SK-N-SH treated with all-trans-retinoic acid at 6 μM for 48 hours (cell line): ENCODE results near the gene ADAMTS20.
"Not testable (repeated sequence)": the region's sequence is repeated elsewhere in the genome, so short reads cannot be mapped to it uniquely, and the experiment has no call there.

Source experiments
- ATAC-seq: fragments of 200-7000 bp; cut with Tn5 transposase; 3 replicates; pipeline ENCODE4 v1.9.1; 2020; ENCODE audit warnings: mild to moderate bottlenecking, moderate library complexity
- ARNTL ChIP-seq: fragments of 450-650 bp; formaldehyde crosslinking; IDR thresholded peaks from 2 replicates; pipeline ENCODE4 v1.5.0; 2020; ENCODE audit warnings: low read depth, mild to moderate bottlenecking, moderate library complexity, borderline replicate concordance
- BACH2 ChIP-seq: fragments of 250-450 bp; sonication (Bioruptor Pico); IDR thresholded peaks from 2 replicates; pipeline ENCODE4 v1.9.0; 2021; ENCODE audit warnings: mild to moderate bottlenecking, borderline replicate concordance
- CREB5 ChIP-seq: fragments of 250-450 bp; sonication (Bioruptor Pico); IDR thresholded peaks from 2 replicates; pipeline ENCODE4 v1.5.1; 2020; ENCODE audit warnings: low read depth, mild to moderate bottlenecking, moderate library complexity
- CSDC2 ChIP-seq: fragments of 250-450 bp; sonication (Bioruptor Pico); IDR thresholded peaks from 2 replicates; pipeline ENCODE4 v1.5.0; 2020; ENCODE audit warnings: mild to moderate bottlenecking, moderate library complexity
- ESRRG ChIP-seq: fragments of 250-450 bp; sonication (Bioruptor Pico); IDR thresholded peaks from 2 replicates; pipeline ENCODE4 v1.6.1; 2021; ENCODE audit warnings: mild to moderate bottlenecking
- GLIS3 ChIP-seq: fragments of 250-450 bp; sonication (Bioruptor Pico); IDR thresholded peaks from 2 replicates; pipeline ENCODE4 v1.5.0; 2020; ENCODE audit warnings: mild to moderate bottlenecking, moderate library complexity
- OSR1 ChIP-seq: fragments of 250-450 bp; sonication (Bioruptor Pico); IDR thresholded peaks from 2 replicates; pipeline ENCODE4 v1.8.0; 2022; ENCODE audit warnings: moderate library complexity, mild to moderate bottlenecking, inconsistent platforms
- PPARA ChIP-seq: fragments of 250-450 bp; sonication (Bioruptor Pico); IDR thresholded peaks from 2 replicates; pipeline ENCODE4 v1.5.0; 2020; ENCODE audit warnings: mild to moderate bottlenecking, borderline replicate concordance
- RARB ChIP-seq: fragments of 250-450 bp; sonication (Bioruptor Pico); IDR thresholded peaks from 2 replicates; pipeline ENCODE4 v1.8.0; 2021; ENCODE audit warnings: mild to moderate bottlenecking, moderate library complexity
- TOX ChIP-seq: fragments of 250-450 bp; sonication (Bioruptor Pico); IDR thresholded peaks from 2 replicates; pipeline ENCODE4 v1.8.0; 2021; ENCODE audit warnings: mild to moderate bottlenecking, moderate library complexity, borderline replicate concordance
- ZC3H10 ChIP-seq: fragments of 250-450 bp; sonication (Bioruptor Pico); IDR thresholded peaks from 2 replicates; pipeline ENCODE4 v1.5.1; 2021; ENCODE audit warnings: mild to moderate bottlenecking, moderate library complexity
- ZFP3 ChIP-seq: fragments of 250-450 bp; sonication (Bioruptor Pico); IDR thresholded peaks from 2 replicates; pipeline ENCODE4 v1.5.0; 2020; ENCODE audit warnings: mild to moderate bottlenecking, moderate library complexity
- ZNF70 ChIP-seq: fragments of 450-650 bp; formaldehyde crosslinking; IDR thresholded peaks from 2 replicates; pipeline ENCODE4 v1.5.0; 2020; ENCODE audit warnings: mild to moderate bottlenecking, moderate library complexity
- ZNF8 ChIP-seq: fragments of 450-650 bp; formaldehyde crosslinking; IDR thresholded peaks from 2 replicates; pipeline ENCODE4 v1.5.0; 2020; ENCODE audit warnings: mild to moderate bottlenecking, moderate library complexity
- TF ChIP-seq, protein P1 (sequence below): fragments of 250-450 bp; sonication (Bioruptor Pico); IDR thresholded peaks from 2 replicates; pipeline ENCODE4 v1.8.0; 2021; ENCODE audit warnings: low read depth, mild to moderate bottlenecking, moderate library complexity, borderline replicate concordance
- TF ChIP-seq, protein P2 (sequence below): fragments of 250-450 bp; sonication (Bioruptor Pico); IDR thresholded peaks from 2 replicates; pipeline ENCODE4 v1.5.0; 2020; ENCODE audit warnings: mild to moderate bottlenecking, moderate library complexity

Gene ADAMTS20

DNA sequence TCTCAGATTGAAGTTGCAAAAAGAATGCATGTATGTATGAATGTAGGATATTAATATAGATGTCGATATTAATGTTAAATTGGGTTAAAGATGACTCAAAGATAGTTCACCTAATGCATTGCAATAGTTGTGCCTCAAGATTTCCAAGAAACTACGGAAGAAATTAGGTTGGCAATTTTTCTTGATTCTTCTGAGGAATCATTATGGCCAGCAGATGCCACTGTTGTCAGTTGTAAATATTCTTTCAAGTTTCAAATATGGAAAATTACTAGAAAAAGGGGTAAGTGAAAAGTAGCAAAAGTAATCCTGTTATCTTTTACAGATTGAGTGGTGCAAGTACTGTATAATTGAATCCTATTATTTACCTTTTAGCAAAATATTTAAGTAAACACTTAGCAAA, 202.1 kb downstream of the ADAMTS20 start (continued):
- TF ChIP-seq ESRRG (CRISPR knock-in tag) (no peak), BACH2 (CRISPR knock-in tag) (no peak), ZFP3 (no peak), ZNF70 (CRISPR knock-in tag) (no peak)

DNA sequence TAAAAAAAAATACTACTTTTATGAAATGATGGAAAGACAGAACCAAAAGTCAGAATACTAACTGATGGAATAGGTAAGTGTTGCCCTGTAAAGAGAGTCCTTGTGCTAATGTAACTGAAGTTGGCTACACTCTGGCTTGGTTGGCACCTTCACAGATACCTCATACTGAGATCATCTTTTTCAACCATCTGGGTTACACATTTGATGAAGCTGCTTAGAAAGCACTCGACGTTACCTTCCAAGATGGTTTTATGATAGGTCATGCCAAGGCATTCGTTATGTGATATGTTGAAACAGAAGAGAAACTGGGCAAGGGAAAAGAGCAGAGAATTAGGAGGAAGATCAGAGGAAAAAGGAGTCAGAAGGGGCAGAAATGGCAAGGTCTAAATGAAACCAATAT, 203.8 kb downstream of the ADAMTS20 start:
- ATAC-seq, result no peak
- TF ChIP-seq ZNF8 (CRISPR knock-in tag), result no peak
- no peak for TF ChIP-seq ZNF70 (CRISPR knock-in tag)
- TF ChIP-seq OSR1, result no peak
- TF ChIP-seq ARNTL (CRISPR knock-in tag), result no peak

DNA sequence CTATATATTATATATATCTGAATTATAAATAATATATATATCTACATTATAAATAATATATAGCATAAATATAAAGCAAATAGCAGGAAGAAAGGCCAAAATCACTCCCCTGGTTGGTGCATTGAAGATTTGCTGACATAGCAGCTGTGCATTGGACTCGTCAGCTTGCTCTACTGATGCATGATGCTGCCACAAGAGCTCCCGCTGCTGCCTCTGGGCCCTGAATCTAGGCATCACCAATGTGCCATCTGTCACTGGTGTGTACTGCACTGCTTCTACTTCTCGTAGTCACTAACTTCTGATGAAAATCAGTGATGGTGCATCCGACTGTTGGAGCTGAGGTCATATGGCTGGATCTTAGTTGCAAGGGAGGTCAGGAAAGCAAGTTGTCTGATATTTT, 205.0 kb downstream of the ADAMTS20 start:
- no peak; the same call in 2 of the 3 replicates for ATAC-seq
- TF ChIP-seq ZNF70 (CRISPR knock-in tag) (no peak), ARNTL (CRISPR knock-in tag) (no peak), ZC3H10 (CRISPR knock-in tag) (no peak), ESRRG (CRISPR knock-in tag) (no peak), GLIS3 (CRISPR knock-in tag) (no peak), CREB5 (CRISPR knock-in tag) (no peak), CSDC2 (CRISPR knock-in tag) (no peak), TOX (CRISPR knock-in tag) (no peak), OSR1 (no peak), ZFP3 (no peak), BACH2 (CRISPR knock-in tag) (no peak), RARB (CRISPR knock-in tag) (no peak), PPARA (no peak)
- TF ChIP-seq, protein P1, sequence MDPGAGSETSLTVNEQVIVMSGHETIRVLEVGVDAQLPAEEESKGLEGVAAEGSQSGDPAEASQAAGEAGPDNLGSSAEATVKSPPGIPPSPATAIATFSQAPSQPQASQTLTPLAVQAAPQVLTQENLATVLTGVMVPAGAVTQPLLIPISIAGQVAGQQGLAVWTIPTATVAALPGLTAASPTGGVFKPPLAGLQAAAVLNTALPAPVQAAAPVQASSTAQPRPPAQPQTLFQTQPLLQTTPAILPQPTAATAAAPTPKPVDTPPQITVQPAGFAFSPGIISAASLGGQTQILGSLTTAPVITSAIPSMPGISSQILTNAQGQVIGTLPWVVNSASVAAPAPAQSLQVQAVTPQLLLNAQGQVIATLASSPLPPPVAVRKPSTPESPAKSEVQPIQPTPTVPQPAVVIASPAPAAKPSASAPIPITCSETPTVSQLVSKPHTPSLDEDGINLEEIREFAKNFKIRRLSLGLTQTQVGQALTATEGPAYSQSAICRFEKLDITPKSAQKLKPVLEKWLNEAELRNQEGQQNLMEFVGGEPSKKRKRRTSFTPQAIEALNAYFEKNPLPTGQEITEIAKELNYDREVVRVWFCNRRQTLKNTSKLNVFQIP (CRISPR knock-in tag), result no peak
- TF ChIP-seq, protein P2, sequence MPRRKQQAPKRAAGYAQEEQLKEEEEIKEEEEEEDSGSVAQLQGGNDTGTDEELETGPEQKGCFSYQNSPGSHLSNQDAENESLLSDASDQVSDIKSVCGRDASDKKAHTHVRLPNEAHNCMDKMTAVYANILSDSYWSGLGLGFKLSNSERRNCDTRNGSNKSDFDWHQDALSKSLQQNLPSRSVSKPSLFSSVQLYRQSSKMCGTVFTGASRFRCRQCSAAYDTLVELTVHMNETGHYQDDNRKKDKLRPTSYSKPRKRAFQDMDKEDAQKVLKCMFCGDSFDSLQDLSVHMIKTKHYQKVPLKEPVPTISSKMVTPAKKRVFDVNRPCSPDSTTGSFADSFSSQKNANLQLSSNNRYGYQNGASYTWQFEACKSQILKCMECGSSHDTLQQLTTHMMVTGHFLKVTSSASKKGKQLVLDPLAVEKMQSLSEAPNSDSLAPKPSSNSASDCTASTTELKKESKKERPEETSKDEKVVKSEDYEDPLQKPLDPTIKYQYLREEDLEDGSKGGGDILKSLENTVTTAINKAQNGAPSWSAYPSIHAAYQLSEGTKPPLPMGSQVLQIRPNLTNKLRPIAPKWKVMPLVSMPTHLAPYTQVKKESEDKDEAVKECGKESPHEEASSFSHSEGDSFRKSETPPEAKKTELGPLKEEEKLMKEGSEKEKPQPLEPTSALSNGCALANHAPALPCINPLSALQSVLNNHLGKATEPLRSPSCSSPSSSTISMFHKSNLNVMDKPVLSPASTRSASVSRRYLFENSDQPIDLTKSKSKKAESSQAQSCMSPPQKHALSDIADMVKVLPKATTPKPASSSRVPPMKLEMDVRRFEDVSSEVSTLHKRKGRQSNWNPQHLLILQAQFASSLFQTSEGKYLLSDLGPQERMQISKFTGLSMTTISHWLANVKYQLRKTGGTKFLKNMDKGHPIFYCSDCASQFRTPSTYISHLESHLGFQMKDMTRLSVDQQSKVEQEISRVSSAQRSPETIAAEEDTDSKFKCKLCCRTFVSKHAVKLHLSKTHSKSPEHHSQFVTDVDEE, result no peak

- TF ChIP-seq, protein P2, result no peak
- no peak for TF ChIP-seq ZNF70 (CRISPR knock-in tag)
- no peak for TF ChIP-seq ZC3H10 (CRISPR knock-in tag)
- TF ChIP-seq OSR1, result no peak
- ATAC-seq, result no peak
Observed at GRCh38 chr12:43345023-43345422, 207.0 kb downstream of the ADAMTS20 start.

- not testable (repeated sequence) for ATAC-seq
Observed at GRCh38 chr12:43341785-43342313, 210.2 kb downstream of the ADAMTS20 start.
